Endothelial cell of umbilical vein (primary cell): Measurements from ENCODE around the gene USP6NL. TPM values are rescaled to one million over a fixed set of nuclear protein-coding genes. Genes with fewer than 3 reads are reported as not detected.

Experiments used
- BruUV-seq: library from RNA; stranded (reverse); fragments of 400-500 nt; replicated peaks from 2 replicates; lab custom pipeline; 2021; lab: Mats Ljungman, UMichigan
- CTCF ChIA-PET: fragments of 300-600, 350-600 bp; sonication (Branson Sonifier 250); formaldehyde crosslinking; loops from one replicate; lab custom pipeline; 2021; ENCODE audit warnings: antibody characterized with exemption, inconsistent platforms; lab: Charles Lee
- POLR2A ChIA-PET: fragments of 300-600, 350-600 bp; sonication (Branson Sonifier 250); formaldehyde crosslinking; loops from one replicate; lab custom pipeline; 2021; ENCODE audit warnings: antibody characterized with exemption, inconsistent platforms; lab: Charles Lee
- DNase-seq: peaks from one replicate; pipeline ENCODE4 v3.0.0-alpha.2; 2011; ENCODE audit warnings: low read depth, low spot score
- FAIRE-seq: peaks from 2 replicates; lab custom pipeline; 2011; peaks lifted over from hg19 to GRCh38; lab: Jason Lieb, UNC
- H2AFZ ChIP-seq: 2 replicates; pipeline ENCODE4 v1.6.0; 2012; ENCODE audit warnings: low read depth, low read length, control low read depth, inconsistent platforms
- H3K27ac ChIP-seq: 2 replicates; pipeline ENCODE4 v1.5.1; 2011; ENCODE audit warnings: low read depth, mild to moderate bottlenecking, control low read depth, low read length, moderate library complexity; ENCODE audit not compliant: insufficient read depth
- H3K27me3 ChIP-seq, 2 experiments: 2 replicates each; pipeline versions ENCODE4 v1.6.0 to v1.6.1; 2011; ENCODE audit warnings: low read length in 2 of 2, mixed read lengths in 1 of 2; ENCODE audit not compliant: control insufficient read depth in 2 of 2, insufficient read depth in 2 of 2
- H3K36me3 ChIP-seq, 2 experiments: 2 replicates in 1 of 2; 3 replicates in 1 of 2; pipeline ENCODE4 v1.5.1; 2011; ENCODE audit warnings: low read length in 2 of 2, mild to moderate bottlenecking in 1 of 2, moderate library complexity in 1 of 2; ENCODE audit not compliant: control insufficient read depth in 2 of 2, insufficient read depth in 2 of 2; ENCODE audit errors: extremely low read depth in 1 of 2
- H3K4me1 ChIP-seq: 3 replicates; pipeline ENCODE4 v1.5.1; 2011; ENCODE audit warnings: mild to moderate bottlenecking, low read length; ENCODE audit not compliant: control insufficient read depth, insufficient read depth; ENCODE audit errors: extremely low read depth
- H3K4me2 ChIP-seq: 2 replicates; pipeline ENCODE4 v1.6.1; 2011; ENCODE audit warnings: low read length, control low read depth, mixed read lengths; ENCODE audit not compliant: insufficient read depth
- H3K4me3 ChIP-seq, 3 experiments: fragments of 200-600 bp in 1 of 3; sonication (generic), shearing (Covaris generic) in 1 of 3; replicated peaks in 1 of 3; 2 replicates each; pipeline ENCODE4 v1.5.1; 2011 to 2016; ENCODE audit warnings: control low read depth in 3 of 3, low read length in 3 of 3, mild to moderate bottlenecking in 2 of 3, inconsistent platforms in 1 of 3, low read depth in 1 of 3, moderate library complexity in 1 of 3; ENCODE audit not compliant: insufficient read depth in 1 of 3
- H3K79me2 ChIP-seq: 2 replicates; pipeline ENCODE4 v1.6.0; 2012; ENCODE audit warnings: low read length, inconsistent platforms; ENCODE audit not compliant: control insufficient read depth, insufficient read depth
- H3K9ac ChIP-seq: replicated peaks from 2 replicates; pipeline ENCODE3; 2011; ENCODE audit warnings: low read length, control low read depth; ENCODE audit not compliant: insufficient read depth; ENCODE audit errors: extremely low read depth
- H3K9me1 ChIP-seq: replicated peaks from 3 replicates; pipeline ENCODE4 v1.6.0; 2011; ENCODE audit warnings: mild to moderate bottlenecking, low read length; ENCODE audit not compliant: control insufficient read depth, insufficient read depth; ENCODE audit errors: extremely low read depth
- H3K9me3 ChIP-seq: replicated peaks from 2 replicates; pipeline ENCODE4 v1.5.1; 2012; ENCODE audit warnings: low read length, inconsistent platforms; ENCODE audit not compliant: control insufficient read depth, insufficient read depth
- H4K20me1 ChIP-seq: replicated peaks from 2 replicates; pipeline ENCODE3; 2011; ENCODE audit warnings: mild to moderate bottlenecking, low read length; ENCODE audit not compliant: control insufficient read depth, insufficient read depth; ENCODE audit errors: extremely low read depth
- EZH2 ChIP-seq: IDR thresholded peaks from 2 replicates; pipeline ENCODE4 v1.6.1; 2012; ENCODE audit warnings: borderline replicate concordance, low read depth, mild to moderate bottlenecking, moderate library complexity, low read length, inconsistent platforms; ENCODE audit not compliant: severe bottlenecking
- FOS ChIP-seq: IDR thresholded peaks from 2 replicates; pipeline ENCODE4 v1.6.1; 2011; ENCODE audit warnings: mild to moderate bottlenecking, low read length, moderate library complexity, borderline replicate concordance; ENCODE audit not compliant: insufficient read depth
- GATA2 ChIP-seq: IDR thresholded peaks from 2 replicates; pipeline ENCODE4 v1.7.0; 2011; ENCODE audit warnings: low read depth, mild to moderate bottlenecking, moderate library complexity, mixed read lengths, low read length; ENCODE audit not compliant: insufficient read length, insufficient read depth
- JUN ChIP-seq: IDR thresholded peaks from 2 replicates; pipeline ENCODE4 v1.6.1; 2011; ENCODE audit warnings: borderline replicate concordance, low read depth; ENCODE audit not compliant: insufficient read length, insufficient read depth
- MYC ChIP-seq: IDR thresholded peaks from one replicate; pipeline ENCODE4 v1.6.1; 2011; ENCODE audit warnings: mild to moderate bottlenecking, low read depth, low read length
- POLR2A ChIP-seq: IDR thresholded peaks from 2 replicates; pipeline ENCODE4 v1.6.1; 2012; ENCODE audit warnings: low read depth, mild to moderate bottlenecking, control low read depth, low read length
- POLR2AphosphoS5 ChIP-seq: IDR thresholded peaks from 2 replicates; pipeline ENCODE4 v1.6.1; 2012; ENCODE audit warnings: low read depth, mild to moderate bottlenecking, control low read depth, low read length, moderate library complexity; ENCODE audit not compliant: insufficient read depth
- dilution Hi-C: fragments of 300-500 bp; cut with MboI; formaldehyde crosslinking; loops from one replicate; pipeline ENCODE4 v1.15.0; 2019; ENCODE audit warnings: low sequenced_read_pairs; ENCODE audit not compliant: extremely low pct_ligation_motif_present
- intact Hi-C: fragments of 100-400 bp; cut with micrococcal nuclease; formaldehyde crosslinking; loops from one replicate; pipeline ENCODE4 v1.10.0; 2022
- polyA plus RNA-seq, 4 experiments: library from polyadenylated mRNA; depleted of rRNA in 3 of 4; stranded (reverse) in 3 of 4; unstranded in 1 of 4; fragments of >200 nt; gene quantifications; 2 replicates each; pipeline versions ENCODE4 v1.2.1 to v1.2.3, GENCODE V29; 2011 to 2012; ENCODE audit warnings: missing spikeins in 1 of 4
- total RNA-seq: library from RNA; stranded (reverse); gene quantifications from 2 replicates; pipeline ENCODE4 v1.2.3, GENCODE V29; 2021
- TF ChIP-seq, protein P1 (sequence below): IDR thresholded peaks from 2 replicates; pipeline ENCODE4 v1.6.1; 2011; ENCODE audit not compliant: insufficient read depth, insufficient read length
- TF ChIP-seq, protein P2 (sequence below), 2 donors: IDR thresholded peaks; 1 replicate in 1 of 2; 2 replicates in 1 of 2; pipeline ENCODE4 v1.5.1; 2011; ENCODE audit warnings: low read length in 2 of 2, mild to moderate bottlenecking in 2 of 2, moderate library complexity in 2 of 2, control low read depth in 1 of 2, inconsistent platforms in 1 of 2, low read depth in 1 of 2; ENCODE audit not compliant: insufficient read depth in 1 of 2; ENCODE audit errors: extremely low read depth in 1 of 2

The USP6NL gene
- total and polyA plus RNA-seq, 2 donors (not counting 3 experiments of a cell fraction or from before 2014, with no cell fraction given) = 13.5 to 29.2 TPM

DNA sequence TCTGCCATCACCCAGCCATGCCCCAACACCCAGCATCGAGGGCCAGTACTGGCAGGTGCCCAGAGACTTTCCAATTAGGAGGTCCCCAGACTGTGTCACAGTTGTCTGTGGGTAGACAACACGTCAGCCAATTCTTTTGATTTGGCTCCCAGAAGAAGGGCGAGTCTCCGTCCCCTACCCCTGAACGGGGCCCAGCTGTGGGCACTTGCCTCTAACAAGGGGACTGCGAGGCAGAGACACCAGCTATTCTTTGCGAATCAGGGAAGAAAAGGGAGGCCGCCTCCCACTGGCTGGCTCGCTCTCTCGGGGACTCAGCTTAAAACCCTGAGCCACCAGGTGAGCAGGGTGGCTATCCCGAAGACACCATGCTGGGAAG is 167.3 kb downstream of the USP6NL start:
- no peaks in the 10 kb centered on the region for H4K20me1 ChIP-seq
- BruUV-seq = no TSS peak
- no peak overlapping the region for H3K9ac ChIP-seq
- no peak overlapping the region for H3K4me3 ChIP-seq
- intact Hi-C loops (no loop called here), dilution Hi-C loops (no loop called here)
- H3K27ac ChIP-seq = no peak overlapping the region
- H3K36me3 ChIP-seq = no peaks in the 10 kb centered on the region
- ChIA-PET CTCF (interaction anchor here (1.2 kb wide), 1 partner anchor 20 kb away, joined by 3 read pairs; no protein-coding TSS in a partner anchor), POLR2A (no interaction called here)
- no peaks in the 10 kb centered on the region for H3K9me3 ChIP-seq
- H2AFZ ChIP-seq = no peak overlapping the region
- no peaks in the 10 kb centered on the region for H3K9me1 ChIP-seq
- TF ChIP-seq JUN (no peak), FOS (no peak), EZH2 (no peak), POLR2AphosphoS5 (no peak), MYC (no peak), POLR2A (no peak), GATA2 (no peak)
- TF ChIP-seq, protein P1, sequence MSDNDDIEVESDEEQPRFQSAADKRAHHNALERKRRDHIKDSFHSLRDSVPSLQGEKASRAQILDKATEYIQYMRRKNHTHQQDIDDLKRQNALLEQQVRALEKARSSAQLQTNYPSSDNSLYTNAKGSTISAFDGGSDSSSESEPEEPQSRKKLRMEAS = no peak
- TF ChIP-seq, protein P2, sequence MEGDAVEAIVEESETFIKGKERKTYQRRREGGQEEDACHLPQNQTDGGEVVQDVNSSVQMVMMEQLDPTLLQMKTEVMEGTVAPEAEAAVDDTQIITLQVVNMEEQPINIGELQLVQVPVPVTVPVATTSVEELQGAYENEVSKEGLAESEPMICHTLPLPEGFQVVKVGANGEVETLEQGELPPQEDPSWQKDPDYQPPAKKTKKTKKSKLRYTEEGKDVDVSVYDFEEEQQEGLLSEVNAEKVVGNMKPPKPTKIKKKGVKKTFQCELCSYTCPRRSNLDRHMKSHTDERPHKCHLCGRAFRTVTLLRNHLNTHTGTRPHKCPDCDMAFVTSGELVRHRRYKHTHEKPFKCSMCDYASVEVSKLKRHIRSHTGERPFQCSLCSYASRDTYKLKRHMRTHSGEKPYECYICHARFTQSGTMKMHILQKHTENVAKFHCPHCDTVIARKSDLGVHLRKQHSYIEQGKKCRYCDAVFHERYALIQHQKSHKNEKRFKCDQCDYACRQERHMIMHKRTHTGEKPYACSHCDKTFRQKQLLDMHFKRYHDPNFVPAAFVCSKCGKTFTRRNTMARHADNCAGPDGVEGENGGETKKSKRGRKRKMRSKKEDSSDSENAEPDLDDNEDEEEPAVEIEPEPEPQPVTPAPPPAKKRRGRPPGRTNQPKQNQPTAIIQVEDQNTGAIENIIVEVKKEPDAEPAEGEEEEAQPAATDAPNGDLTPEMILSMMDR (IDR thresholded peaks at IDR 0.05; ENCODE audit: extremely low read depth in 1 of 2, insufficient read depth in 1 of 2, low read depth in 1 of 2, low read length in 2 of 2) = no peak
- no peak overlapping the region for H3K4me2 ChIP-seq
- H3K79me2 ChIP-seq = no peaks in the 10 kb centered on the region
- DNase-seq (no peak), FAIRE-seq (no peak)
- H3K4me1 ChIP-seq = no peaks in the 10 kb centered on the region
- H3K27me3 ChIP-seq = peaks cover 5 to 8% of the 10 kb centered on the region in 2 experiments
